HEK293 (cell line): Measurements from ENCODE around the gene TRIM23.
"Not testable (repeated sequence)": the region's sequence is repeated elsewhere in the genome, so short reads cannot be mapped to it uniquely, and the experiment has no call there.

ENCODE experiments used
- CTCF ChIA-PET: fragments of 350-600 bp; formaldehyde crosslinking; extraction: SDS; loops from one replicate; lab custom pipeline; 2021; ENCODE audit warnings: antibody characterized with exemption; lab: Yijun Ruan, JAX
- POLR2A ChIA-PET: fragments of 300-600 bp; formaldehyde crosslinking; extraction: SDS; loops from one replicate; lab custom pipeline; 2020; ENCODE audit warnings: antibody characterized with exemption, inconsistent platforms; lab: Yijun Ruan, JAX
- H3K27ac ChIP-seq: fragments of 200-500 bp; sonication (Bioruptor generic); 2 replicates; pipeline ENCODE4 v1.5.1; 2014; ENCODE audit warnings: low read depth, low read length, control low read depth, inconsistent platforms; ENCODE audit errors: extremely low read depth
- H3K36me3 ChIP-seq, 2 experiments: fragments of 200-500 bp in 1 of 2; sonication (Bioruptor generic) in 1 of 2; 1 replicate in 1 of 2; 2 replicates in 1 of 2; pipeline ENCODE4 v1.5.1; 2014 to 2017; ENCODE audit warnings: inconsistent platforms in 2 of 2, low read length in 2 of 2; ENCODE audit not compliant: control insufficient read depth in 2 of 2, insufficient read depth in 1 of 2
- H3K4me1 ChIP-seq: fragments of 200-500 bp; sonication (Bioruptor generic); 2 replicates; pipeline ENCODE4 v1.5.1; 2014; ENCODE audit warnings: mild to moderate bottlenecking, low read length, inconsistent platforms; ENCODE audit not compliant: control insufficient read depth, insufficient read depth
- H3K4me3 ChIP-seq: 2 replicates; pipeline ENCODE4 v1.5.1; 2011; ENCODE audit warnings: low read depth, mild to moderate bottlenecking, control low read depth, low read length, moderate library complexity
- H3K9me3 ChIP-seq: fragments of 200-500 bp; sonication (Bioruptor generic); 2 replicates; pipeline ENCODE4 v1.5.1; 2014; ENCODE audit warnings: low read depth, low read length, inconsistent platforms; ENCODE audit not compliant: control insufficient read depth, insufficient read depth
- BCL11B ChIP-seq: fragments of 450-650 bp; formaldehyde crosslinking; IDR thresholded peaks from 2 replicates; pipeline ENCODE4 v1.5.1; 2016; ENCODE audit warnings: low read depth, missing biosample characterization, missing genetic modification characterization
- SCRT1 ChIP-seq: fragments of 450-650 bp; formaldehyde crosslinking; IDR thresholded peaks from 2 replicates; pipeline ENCODE4 v1.5.1; 2016; ENCODE audit warnings: missing biosample characterization, missing genetic modification characterization, borderline replicate concordance
- SCRT2 ChIP-seq: fragments of 450-650 bp; formaldehyde crosslinking; IDR thresholded peaks from 2 replicates; pipeline ENCODE4 v1.5.1; 2016; ENCODE audit warnings: missing biosample characterization, missing genetic modification characterization
- ZBTB17 ChIP-seq: fragments of 450-650 bp; formaldehyde crosslinking; IDR thresholded peaks from 2 replicates; pipeline ENCODE4 v1.5.1; 2016; ENCODE audit warnings: missing biosample characterization, missing genetic modification characterization
- ZBTB8A ChIP-seq: fragments of 450-650 bp; formaldehyde crosslinking; IDR thresholded peaks from 2 replicates; pipeline ENCODE4 v1.5.1; 2016; ENCODE audit warnings: missing biosample characterization, missing genetic modification characterization
- ZEB2 ChIP-seq: fragments of 450-650 bp; formaldehyde crosslinking; IDR thresholded peaks from 2 replicates; pipeline ENCODE4 v1.5.1; 2016; ENCODE audit warnings: missing biosample characterization, missing genetic modification characterization
- ZNF175 ChIP-seq: fragments of 450-650 bp; formaldehyde crosslinking; IDR thresholded peaks from 2 replicates; pipeline ENCODE4 v1.5.1; 2016; ENCODE audit warnings: missing biosample characterization, missing genetic modification characterization
- ZNF23 ChIP-seq: fragments of 450-650 bp; formaldehyde crosslinking; IDR thresholded peaks from 2 replicates; pipeline ENCODE4 v1.5.1; 2016; ENCODE audit warnings: missing biosample characterization, missing genetic modification characterization, borderline replicate concordance
- ZNF248 ChIP-seq: fragments of 450-650 bp; formaldehyde crosslinking; IDR thresholded peaks from 2 replicates; pipeline ENCODE4 v1.5.1; 2017; ENCODE audit warnings: missing biosample characterization, missing genetic modification characterization
- ZNF341 ChIP-seq: fragments of 450-650 bp; formaldehyde crosslinking; IDR thresholded peaks from 2 replicates; pipeline ENCODE4; 2016; ENCODE audit warnings: low read depth, missing biosample characterization, missing genetic modification characterization
- ZNF366 ChIP-seq: fragments of 450-650 bp; formaldehyde crosslinking; conservative IDR thresholded peaks from 2 replicates; pipeline ENCODE4 v1.5.1; 2016; ENCODE audit warnings: missing biosample characterization, missing genetic modification characterization
- ZNF544 ChIP-seq: fragments of 450-650 bp; formaldehyde crosslinking; IDR thresholded peaks from 2 replicates; pipeline ENCODE4 v1.5.0; 2017; ENCODE audit warnings: missing biosample characterization, missing genetic modification characterization
- ZNF610 ChIP-seq: fragments of 450-650 bp; formaldehyde crosslinking; IDR thresholded peaks from 2 replicates; pipeline ENCODE4 v1.5.1; 2016; ENCODE audit warnings: missing biosample characterization, missing genetic modification characterization, borderline replicate concordance
- ZNF626 ChIP-seq: fragments of 450-650 bp; sonication (Bioruptor Pico); formaldehyde crosslinking; IDR thresholded peaks from 2 replicates; pipeline ENCODE4 v1.5.1; 2018; ENCODE audit warnings: missing biosample characterization, missing genetic modification characterization, inconsistent platforms
- ZNF654 ChIP-seq: fragments of 450-650 bp; formaldehyde crosslinking; IDR thresholded peaks from 2 replicates; pipeline ENCODE4 v1.5.1; 2016; ENCODE audit warnings: low read depth, missing biosample characterization, missing genetic modification characterization
- ZNF658 ChIP-seq: fragments of 450-650 bp; formaldehyde crosslinking; IDR thresholded peaks from 2 replicates; pipeline ENCODE4; 2016; ENCODE audit warnings: missing biosample characterization, missing genetic modification characterization
- ZNF670 ChIP-seq: fragments of 450-650 bp; formaldehyde crosslinking; IDR thresholded peaks from 2 replicates; pipeline ENCODE4 v1.5.1; 2016; ENCODE audit warnings: missing biosample characterization, missing genetic modification characterization, low read depth
- ZNF843 ChIP-seq: fragments of 450-650 bp; formaldehyde crosslinking; IDR thresholded peaks from 2 replicates; pipeline ENCODE4 v1.5.1; 2016; ENCODE audit warnings: missing biosample characterization, missing genetic modification characterization
- TF ChIP-seq, protein P1 (sequence below): fragments of 450-650 bp; formaldehyde crosslinking; IDR thresholded peaks from 2 replicates; pipeline ENCODE4 v1.5.1; 2016; ENCODE audit warnings: missing biosample characterization, missing genetic modification characterization

TRIM23 gene

DNA sequence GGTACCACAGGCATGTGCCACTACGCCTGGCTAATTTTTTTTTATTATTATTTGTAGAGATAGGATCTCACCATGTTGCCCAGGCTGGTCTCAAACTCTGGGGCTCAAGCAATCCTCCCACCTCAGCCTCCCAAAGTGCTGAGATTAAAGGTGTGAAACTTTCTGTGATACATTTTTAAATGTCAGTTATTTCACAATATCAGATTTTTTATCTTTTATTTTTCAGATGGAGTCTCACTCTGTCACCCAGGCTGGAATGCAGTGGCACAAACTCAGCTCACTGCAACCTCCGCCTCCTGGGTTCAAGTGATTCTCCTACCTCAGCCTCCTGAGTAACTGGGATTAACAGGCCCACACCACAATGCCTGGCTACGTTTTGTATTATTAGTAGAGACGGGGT is 2.2 kb downstream of the TRIM23 start:
- CTCF ChIA-PET, POLR2A ChIA-PET, H3K27ac ChIP-seq, H3K4me1 ChIP-seq, H3K36me3 ChIP-seq, H3K9me3 ChIP-seq, H3K4me3 ChIP-seq: not testable (repeated sequence)

DNA sequence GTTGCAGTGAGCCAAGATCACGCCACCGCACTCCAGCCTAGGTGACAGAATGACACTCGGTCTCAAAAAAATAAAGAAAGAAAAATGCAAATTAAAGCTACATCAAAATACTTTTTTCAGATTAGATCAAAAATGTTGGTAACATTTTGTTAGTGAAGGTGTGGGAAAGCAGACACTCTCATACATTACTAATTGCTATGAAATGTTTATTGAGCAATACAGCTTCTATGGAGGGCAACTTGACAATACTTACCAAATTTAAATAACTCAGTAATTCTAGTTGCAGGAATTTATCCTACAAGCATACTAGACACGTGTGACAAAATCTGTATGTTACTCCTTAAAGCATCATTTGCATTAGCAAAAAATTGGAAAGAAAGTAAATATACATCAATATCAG is 4.1 kb downstream of the TRIM23 start:
- peaks cover 2% of the 10 kb centered on the region; the same call in 1 of the 2 replicates for H3K4me1 ChIP-seq
- CTCF ChIA-PET = interaction anchor here (0.6 to 1.1 kb wide), 2 partner anchors 31 to 123 kb away, joined by 3 to 4 read pairs; no protein-coding TSS in a partner anchor
- TF ChIP-seq ZNF658 (tag by site-specific recombination) = no peak
- TF ChIP-seq ZBTB17 = no peak
- TF ChIP-seq ZEB2 = no peak
- TF ChIP-seq ZNF843 = no peak
- no peak for TF ChIP-seq ZNF341 (tag by site-specific recombination)
- no peak for TF ChIP-seq ZBTB8A (tag by site-specific recombination)
- TF ChIP-seq ZNF626 (tag by site-specific recombination) = no peak
- no peak for TF ChIP-seq BCL11B (tag by site-specific recombination)
- TF ChIP-seq, protein P1, sequence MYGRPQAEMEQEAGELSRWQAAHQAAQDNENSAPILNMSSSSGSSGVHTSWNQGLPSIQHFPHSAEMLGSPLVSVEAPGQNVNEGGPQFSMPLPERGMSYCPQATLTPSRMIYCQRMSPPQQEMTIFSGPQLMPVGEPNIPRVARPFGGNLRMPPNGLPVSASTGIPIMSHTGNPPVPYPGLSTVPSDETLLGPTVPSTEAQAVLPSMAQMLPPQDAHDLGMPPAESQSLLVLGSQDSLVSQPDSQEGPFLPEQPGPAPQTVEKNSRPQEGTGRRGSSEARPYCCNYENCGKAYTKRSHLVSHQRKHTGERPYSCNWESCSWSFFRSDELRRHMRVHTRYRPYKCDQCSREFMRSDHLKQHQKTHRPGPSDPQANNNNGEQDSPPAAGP (tag by site-specific recombination) = no peak
- no peak for TF ChIP-seq ZNF23 (tag by site-specific recombination)
- TF ChIP-seq ZNF175 = no peak
- no peak for TF ChIP-seq ZNF610 (tag by site-specific recombination)
- no peak for TF ChIP-seq ZNF654
- no peak for TF ChIP-seq ZNF670 (tag by site-specific recombination)
- TF ChIP-seq ZNF544 = no peak
- no peak for TF ChIP-seq ZNF248 (tag by site-specific recombination)
- TF ChIP-seq, all 188 proteins: peak for 0
- Histone ChIP-seq H3K9me3 (no peaks in the 10 kb centered on the region), H3K27ac (no peak overlapping the region), H3K36me3 (peaks cover 18 to 23% of the 10 kb centered on the region in 2 experiments), H3K4me3 (no peak overlapping the region)
- POLR2A ChIA-PET = no interaction called here

DNA sequence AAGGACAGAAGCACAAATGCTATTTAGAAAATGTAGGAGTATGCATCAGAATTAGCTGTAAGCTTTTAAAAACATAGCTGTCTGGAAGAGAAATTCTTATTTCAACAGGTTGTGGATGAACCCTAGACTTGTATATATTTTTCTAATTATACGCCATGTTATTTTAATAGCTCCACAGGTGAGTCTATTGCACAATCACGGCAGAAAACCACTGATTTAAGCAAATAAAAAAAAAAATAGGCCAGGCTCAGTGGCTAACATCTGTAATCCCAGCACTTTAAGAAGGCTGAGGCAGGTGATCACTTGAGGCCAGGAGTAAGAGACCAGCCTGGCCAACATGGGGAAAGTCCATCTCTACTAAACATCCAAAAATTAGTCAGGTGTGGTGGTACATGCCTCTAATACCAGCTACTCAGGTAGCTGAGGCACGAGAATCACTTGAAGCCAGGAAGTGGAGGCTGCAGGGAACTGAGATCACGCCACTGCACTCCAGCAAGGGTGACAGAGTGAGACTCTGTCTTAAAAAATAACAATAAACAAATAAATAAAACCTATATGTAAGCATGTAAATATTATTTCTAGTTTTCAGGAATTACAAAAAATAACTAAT is 11.7 kb downstream of the TRIM23 start:
- Histone ChIP-seq H3K9me3 (no peaks in the 10 kb centered on the region), H3K27ac (no peak overlapping the region), H3K4me1 (no peaks in the 10 kb centered on the region), H3K4me3 (no peak overlapping the region), H3K36me3 (peaks cover 71 to 79% of the 10 kb centered on the region in 2 experiments)
- ChIA-PET POLR2A (no interaction called here), CTCF (no interaction called here)
- TF ChIP-seq SCRT2 (peak; percentile 68), ZNF843 (no peak), SCRT1 (tag by site-specific recombination) (peak; percentile 50; the same call in 1 of the 2 replicates)

DNA sequence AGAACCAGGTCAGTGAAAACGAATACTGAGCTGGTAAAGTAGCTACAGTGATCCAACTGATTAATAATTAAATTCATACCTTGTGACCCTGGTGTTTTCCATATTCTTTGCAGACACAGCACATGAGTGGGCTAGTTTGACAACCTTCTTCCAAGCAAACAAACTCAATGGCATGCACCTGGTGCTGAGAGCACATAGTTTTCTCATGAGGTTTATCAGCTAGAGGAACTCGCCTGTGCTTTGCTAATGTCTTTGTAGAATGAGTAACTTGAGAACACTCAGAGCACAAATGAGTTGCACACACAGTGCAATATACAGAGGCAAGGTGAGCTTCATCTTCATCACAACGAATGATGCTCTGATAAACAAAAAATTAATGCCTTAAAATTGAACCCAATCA is 12.6 kb downstream of the TRIM23 start:
- peaks cover 69 to 85% of the 10 kb centered on the region in 2 experiments for H3K36me3 ChIP-seq
- H3K4me3 ChIP-seq = no peak overlapping the region

More for the DNA sequence above, 12.6 kb downstream of the TRIM23 start:
- no peak overlapping the region for H3K27ac ChIP-seq
- H3K4me1 ChIP-seq = no peaks in the 10 kb centered on the region
- POLR2A ChIA-PET = interaction anchor here (1.3 kb wide), 1 partner anchor 12 kb away, joined by 7 read pairs; the partner anchor contains the start of gene TRIM23
- TF ChIP-seq ZNF366 (tag by site-specific recombination) (no peak), ZBTB17 (peak; percentile 35; the same call in 1 of the 2 replicates)
- CTCF ChIA-PET = no interaction called here
- H3K9me3 ChIP-seq = no peaks in the 10 kb centered on the region
